ENCODE data around the gene LRP4. TPM values are rescaled to one million over a fixed set of nuclear protein-coding genes. Genes with fewer than 3 reads are reported as not detected.
A peak's percentile ranks its signal among the peaks of the same experiment; 100 is the strongest.

The LRP4 gene
- total and polyA plus RNA-seq, 2 of the 4 experiments (the other 2 are of a cell fraction), result 4.1 to 5.8 TPM

GRCh38 chr11:46912526-46913150, 5.7 kb downstream of the LRP4 start:
- Histone ChIP-seq H3K9ac (ENCODE audit: low read depth, low read length) (no peak overlapping the region), H2AK5ac (ENCODE audit: low read depth, low read length) (no peak overlapping the region), H3K4me2 (ENCODE audit: low read depth, low read length) (peak overlapping the region; percentile 8; the same call in 1 of the 2 replicates), H4K91ac (ENCODE audit: insufficient read depth, low read depth, low read length) (no peak overlapping the region), H3K9me3 (ENCODE audit: control insufficient read depth, insufficient read depth, low read length) (no peaks in the 10 kb centered on the region), H2BK15ac (ENCODE audit: low read depth, low read length) (no peak overlapping the region), H3K79me1 (ENCODE audit: low read depth in 1 of 2, low read length in 2 of 2) (peaks cover 0 to 15% of the 10 kb centered on the region in 2 experiments; a peak in 3 of 4 replicates), H3K36me3 (ENCODE audit: control insufficient read depth, insufficient read depth, low read length) (no peaks in the 10 kb centered on the region), H3K56ac (ENCODE audit: extremely low read depth, insufficient read depth, low read length) (no peak overlapping the region), H3K18ac (ENCODE audit: low read depth, low read length) (no peak overlapping the region), H4K20me1 (ENCODE audit: insufficient read depth, low read length) (no peaks in the 10 kb centered on the region), H3K23ac (ENCODE audit: low read depth, low read length) (no peak overlapping the region), H3K9me1 (ENCODE audit: insufficient read depth, low read length) (peaks cover 9% of the 10 kb centered on the region), H3K14ac (replicated peaks; ENCODE audit: low read depth, low read length) (peak overlapping the region; percentile 73; the same call in 1 of the 2 replicates), H4K5ac (ENCODE audit: low read depth, low read length) (no peak overlapping the region), H3K4me3 (ENCODE audit: insufficient read depth, low read depth, low read length) (no peak overlapping the region), H2BK20ac (ENCODE audit: low read depth, low read length) (0 out of 2 replicates have a peak overlapping the region, but pooled peaks have one; percentile 3), H2BK5ac (ENCODE audit: low read depth, low read length, poor library complexity, severe bottlenecking) (no peak overlapping the region), H4K8ac (ENCODE audit: low read depth in 2 of 2, low read length in 2 of 2) (peak overlapping the region in 1 of 2 experiments; percentile 44; a peak in 1 of 4 replicates), H2AFZ (replicated peaks; ENCODE audit: low read length, poor library complexity) (peak overlapping the region; percentile 89), H2AK9ac (replicated peaks; ENCODE audit: low read depth, low read length, poor library complexity) (peak overlapping the region; percentile 17), H2BK120ac (ENCODE audit: low read depth, low read length) (no peak overlapping the region), H3K4ac (ENCODE audit: low read depth, low read length) (peak overlapping the region; percentile 15), H3K4me1 (ENCODE audit: control insufficient read depth, insufficient read depth, low read length) (peaks cover 9% of the 10 kb centered on the region), H3K27ac (ENCODE audit: insufficient read depth, low read length) (no peak overlapping the region), H3K27me3 (ENCODE audit: control insufficient read depth, insufficient read depth, low read length) (no peaks in the 10 kb centered on the region)
- BruUV-seq (replicated peaks), result no TSS peak
- intact Hi-C loops (cut with micrococcal nuclease), result no loop called here
- TF ChIP-seq MAZ (IDR thresholded peaks at IDR 0.05; ENCODE audit: borderline replicate concordance, low read depth, low read length), result no peak
- TF ChIP-seq USF2 (IDR thresholded peaks at IDR 0.05; ENCODE audit: low read depth, low read length), result no peak
- no peak for TF ChIP-seq NFE2L2 (IDR thresholded peaks at IDR 0.05; ENCODE audit: low read depth, low read length)
- no peak for TF ChIP-seq BHLHE40 (IDR thresholded peaks at IDR 0.05; ENCODE audit: low read depth, low read length)
- no peak for TF ChIP-seq SMC3 (IDR thresholded peaks at IDR 0.05; ENCODE audit: low read depth, low read length)
- TF ChIP-seq CHD1 (IDR thresholded peaks at IDR 0.05; ENCODE audit: low read depth, low read length), result no peak
- no peak for TF ChIP-seq RCOR1 (IDR thresholded peaks at IDR 0.05; ENCODE audit: insufficient replicate concordance, low read length)
- no peak for TF ChIP-seq FOS (IDR thresholded peaks at IDR 0.05; ENCODE audit: low read depth, low read length)
- TF ChIP-seq ELK1 (IDR thresholded peaks at IDR 0.05; ENCODE audit: borderline replicate concordance, low read depth, low read length), result no peak
- ChIA-PET CTCF (interaction anchor here (0.6 to 1.8 kb wide), 2 partner anchors 117 to 240 kb away, joined by 3 to 13 read pairs; no protein-coding TSS in a partner anchor), POLR2A (ENCODE audit: unreplicated experiment) (no interaction called here)
- in situ Hi-C loops (cut with MboI; ENCODE audit: low sequenced_read_pairs), result loop anchor here (10.0 kb wide), 1 partner anchor 242 kb away; no protein-coding TSS in a partner anchor
- ATAC-seq (ENCODE audit: low read depth), result no peak
- no peak for DNase-seq
- dilution Hi-C loops (cut with HindIII; ENCODE audit: low sequenced_read_pairs, unreplicated experiment), result no loop called here
- WGBS, 2 experiments (ENCODE audit: extremely low coverage in 2 of 2, insufficient read length in 1 of 2), result 53% methylated on average over 4 of the region's 13 CpGs; no CpG with 5 or more reads in 1 of the 2 experiments
